ENCODE data around the gene PDRG1.

- no peak for TF ChIP-seq CTCF (IDR thresholded peaks at IDR 0.05; ENCODE audit: low read depth, low read length)
- TF ChIP-seq EZH2phosphoT487 (IDR thresholded peaks at IDR 0.05; ENCODE audit: low read depth): no peak
Observed at GRCh38 chr20:31922181-31922580, 29.7 kb downstream of the PDRG1 start.

All from OCI-LY3 (cell line).